Measurements from ENCODE around the gene FIGNL1. TPM values are rescaled to one million over a fixed set of nuclear protein-coding genes. Genes with fewer than 3 reads are reported as not detected.

The FIGNL1 gene
- total RNA-seq, 2 donors from 2014 or later, result 2.0 to 7.0 TPM

DNA sequence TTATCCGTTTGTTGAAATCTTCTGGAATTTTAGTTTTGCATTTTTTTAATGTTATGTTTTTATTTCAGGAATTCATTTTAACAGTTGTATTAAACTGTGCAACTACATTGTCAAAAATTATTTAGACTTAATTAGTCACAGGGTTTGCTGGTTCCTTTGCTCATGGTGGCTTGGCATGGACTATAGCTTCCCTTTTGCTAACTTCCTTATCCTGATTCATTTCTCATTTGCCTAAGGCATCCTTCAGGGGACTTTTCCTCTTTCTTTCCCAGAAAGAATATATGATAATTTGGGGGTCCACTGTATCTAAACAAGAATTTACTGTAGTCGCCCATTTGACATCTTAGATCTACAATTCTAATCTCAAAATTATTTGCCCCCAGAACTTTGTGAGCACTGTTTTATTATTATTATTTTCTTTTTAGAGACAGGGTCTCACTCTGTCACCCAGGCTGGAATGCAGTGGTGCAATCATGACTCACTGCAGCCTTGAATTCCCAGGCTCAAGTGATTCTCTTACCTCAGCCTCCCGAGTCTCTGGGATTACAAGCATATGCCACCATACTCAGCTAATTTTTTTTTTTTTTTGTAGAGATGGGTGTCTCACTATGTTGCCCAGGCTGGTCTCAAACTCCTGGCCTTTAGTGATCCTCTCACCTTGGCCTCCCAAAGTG, 13.9 kb downstream of the FIGNL1 start:
- no peaks in the 10 kb centered on the region for H3K9me3 ChIP-seq
- ATAC-seq (no peak), DNase-seq (no peak)
- 86 to 88% methylated on average over 3 of the region's 3 CpGs for WGBS, 2 donors
- H3K27me3 ChIP-seq, result no peaks in the 10 kb centered on the region
- H3K27ac ChIP-seq, result no peak overlapping the region
- H3K4me1 ChIP-seq, result no peaks in the 10 kb centered on the region
- no peaks in the 10 kb centered on the region for H3K36me3 ChIP-seq (replicated peaks in 1 of 2; ENCODE audit: insufficient read depth in 1 of 2, low read depth in 2 of 2)
- no peak for TF ChIP-seq POLR2A (IDR thresholded peaks at IDR 0.05)
- no peak for TF ChIP-seq CTCF (IDR thresholded peaks at IDR 0.05)
- no peak overlapping the region for H3K4me3 ChIP-seq
- intact Hi-C loops (cut with DNase I), result no loop called here

GRCh38 chr7:50431722-50432305, 18.3 kb downstream of the FIGNL1 start:
- TF ChIP-seq CTCF (IDR thresholded peaks at IDR 0.05) (no peak), POLR2A (IDR thresholded peaks at IDR 0.05) (no peak)
- ATAC-seq (no peak), DNase-seq (no peak)
- Histone ChIP-seq H3K36me3 (replicated peaks in 1 of 2; ENCODE audit: insufficient read depth in 1 of 2, low read depth in 2 of 2) (no peaks in the 10 kb centered on the region), H3K27ac (no peak overlapping the region), H3K27me3 (no peaks in the 10 kb centered on the region), H3K4me1 (no peaks in the 10 kb centered on the region), H3K4me3 (no peak overlapping the region), H3K9me3 (no peaks in the 10 kb centered on the region)
- 63 to 66% methylated on average over 4 of the region's 4 CpGs for WGBS, 2 donors
- intact Hi-C loops (cut with DNase I), result no loop called here

DNA sequence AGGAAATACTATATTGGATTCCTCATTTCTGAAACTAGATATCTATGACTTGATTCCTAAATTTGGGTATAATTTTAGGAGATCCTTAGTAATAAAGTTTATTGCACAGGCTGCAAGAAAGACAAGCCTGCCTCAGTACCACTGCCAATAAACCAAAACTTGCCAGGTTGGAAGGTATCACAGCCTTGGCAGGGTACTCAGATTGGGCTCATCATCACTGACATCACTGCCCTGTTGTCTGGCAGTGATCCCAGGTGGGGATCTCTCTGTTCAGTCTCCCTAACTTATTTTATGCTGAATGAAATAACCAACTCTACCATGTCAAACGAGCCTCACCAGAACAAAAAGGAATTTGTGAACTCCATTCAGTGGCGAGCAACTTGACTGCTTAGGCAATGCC, 18.8 kb downstream of the FIGNL1 start:
- Histone ChIP-seq H3K36me3 (replicated peaks in 1 of 2; ENCODE audit: insufficient read depth in 1 of 2, low read depth in 2 of 2) (no peaks in the 10 kb centered on the region), H3K9me3 (no peaks in the 10 kb centered on the region), H3K4me3 (no peak overlapping the region), H3K4me1 (no peaks in the 10 kb centered on the region), H3K27me3 (no peaks in the 10 kb centered on the region), H3K27ac (no peak overlapping the region)
- no peak for TF ChIP-seq CTCF (IDR thresholded peaks at IDR 0.05)
- intact Hi-C loops (cut with DNase I), result no loop called here
- no peak for ATAC-seq
- WGBS, 2 donors, result 68 to 94% methylated on average over 2 of the region's 2 CpGs
- no peak for DNase-seq

DNA sequence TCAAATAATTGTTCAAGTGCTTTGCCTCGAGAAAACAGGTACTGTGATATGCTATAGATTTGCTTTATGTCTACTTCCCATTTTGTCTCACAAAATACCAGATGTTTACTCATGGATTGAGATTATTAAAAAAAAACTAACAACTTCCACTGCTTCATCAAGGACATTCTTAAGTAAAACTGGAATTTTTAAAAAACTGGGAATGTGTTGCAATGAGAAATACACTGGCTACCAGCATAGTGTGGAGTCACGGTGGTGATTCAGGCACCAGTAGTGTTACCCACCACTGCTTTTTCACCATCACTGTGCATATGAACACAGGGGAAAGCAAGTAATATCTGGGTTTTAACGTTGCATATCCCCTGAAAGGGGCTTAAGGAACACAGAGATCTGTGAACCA, 21.2 kb downstream of the FIGNL1 start:
- Histone ChIP-seq H3K36me3 (replicated peaks in 1 of 2; ENCODE audit: insufficient read depth in 1 of 2, low read depth in 2 of 2) (no peaks in the 10 kb centered on the region), H3K27ac (no peak overlapping the region), H3K9me3 (no peaks in the 10 kb centered on the region), H3K4me1 (no peaks in the 10 kb centered on the region), H3K4me3 (no peak overlapping the region), H3K27me3 (no peaks in the 10 kb centered on the region)
- intact Hi-C loops (cut with DNase I), result no loop called here
- DNase-seq, result no peak
- TF ChIP-seq CTCF (IDR thresholded peaks at IDR 0.05), result no peak
- TF ChIP-seq POLR2A (IDR thresholded peaks at IDR 0.05), result no peak
- ATAC-seq, result no peak
- WGBS, 2 donors, result 69 to 71% methylated on average over 3 of the region's 3 CpGs

DNA sequence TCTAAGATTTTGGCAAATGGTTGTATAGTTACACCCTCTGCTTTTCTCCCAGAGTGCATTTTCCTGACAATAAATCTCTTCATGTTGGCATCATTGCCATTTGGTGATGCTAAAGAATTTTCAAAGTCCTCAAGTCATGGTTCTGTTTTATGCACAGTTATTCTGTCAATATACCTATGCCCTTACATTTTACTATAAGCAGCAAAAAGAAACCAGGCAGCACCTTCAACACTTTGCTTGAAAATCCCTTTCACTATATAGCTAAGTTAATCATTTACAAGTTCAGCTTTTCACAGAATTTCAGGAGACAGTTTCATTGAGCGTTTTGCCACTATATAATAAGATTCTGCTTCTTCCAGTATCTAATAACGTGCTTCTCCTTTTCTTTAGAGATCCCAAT, 22.6 kb downstream of the FIGNL1 start:
- TF ChIP-seq POLR2A (IDR thresholded peaks at IDR 0.05) (no peak), CTCF (IDR thresholded peaks at IDR 0.05) (no peak)

More for the DNA sequence above, 22.6 kb downstream of the FIGNL1 start:
- Histone ChIP-seq H3K27me3 (no peaks in the 10 kb centered on the region), H3K36me3 (replicated peaks in 1 of 2; ENCODE audit: insufficient read depth in 1 of 2, low read depth in 2 of 2) (no peaks in the 10 kb centered on the region), H3K27ac (no peak overlapping the region), H3K9me3 (no peaks in the 10 kb centered on the region), H3K4me1 (no peaks in the 10 kb centered on the region), H3K4me3 (no peak overlapping the region)
- WGBS, 2 donors, result 69 to 83% methylated on average over 2 of the region's 2 CpGs
- no peak for ATAC-seq
- no peak for DNase-seq
- intact Hi-C loops (cut with DNase I), result no loop called here
